Mucosa of rectum (tissue), 2 donors: Measurements from ENCODE around the gene PHETA2.
"Not testable (repeated sequence)": the region's sequence is repeated elsewhere in the genome, so short reads cannot be mapped to it uniquely, and the experiment has no call there.

ENCODE experiments used
- H3K27ac ChIP-seq, 2 donors: one replicate each; pipeline ENCODE4 v1.7.0; 2013; ENCODE audit warnings: inconsistent platforms in 2 of 2, low read depth in 2 of 2, low read length in 2 of 2
- H3K27me3 ChIP-seq, 2 donors: one replicate each; pipeline ENCODE4 v1.7.0; 2013; ENCODE audit warnings: low read length in 2 of 2; ENCODE audit not compliant: control insufficient read depth in 2 of 2, insufficient read depth in 2 of 2
- H3K36me3 ChIP-seq, 2 donors: one replicate each; pipeline ENCODE4 v1.7.0; 2013; ENCODE audit warnings: low read length in 2 of 2; ENCODE audit not compliant: control insufficient read depth in 2 of 2, insufficient read depth in 2 of 2
- H3K4me1 ChIP-seq, 2 donors: one replicate each; pipeline ENCODE4 v1.7.0; 2013; ENCODE audit warnings: low read length in 2 of 2, mild to moderate bottlenecking in 1 of 2; ENCODE audit not compliant: control insufficient read depth in 2 of 2, insufficient read depth in 2 of 2
- H3K4me3 ChIP-seq, 2 donors: one replicate each; pipeline ENCODE4 v1.7.0; 2013; ENCODE audit warnings: low read length in 2 of 2
- H3K9ac ChIP-seq, 2 donors: one replicate each; pipeline ENCODE4 v1.7.0; 2013; ENCODE audit warnings: low read length in 2 of 2, low read depth in 1 of 2, mild to moderate bottlenecking in 1 of 2
- H3K9me3 ChIP-seq, 2 donors: one replicate each; pipeline ENCODE4 v1.7.0; 2013; ENCODE audit warnings: low read length in 2 of 2; ENCODE audit not compliant: control insufficient read depth in 2 of 2
- donor health status: healthy.
- donor health status: Normal muscosa, but diverticular disease.

Gene PHETA2

DNA sequence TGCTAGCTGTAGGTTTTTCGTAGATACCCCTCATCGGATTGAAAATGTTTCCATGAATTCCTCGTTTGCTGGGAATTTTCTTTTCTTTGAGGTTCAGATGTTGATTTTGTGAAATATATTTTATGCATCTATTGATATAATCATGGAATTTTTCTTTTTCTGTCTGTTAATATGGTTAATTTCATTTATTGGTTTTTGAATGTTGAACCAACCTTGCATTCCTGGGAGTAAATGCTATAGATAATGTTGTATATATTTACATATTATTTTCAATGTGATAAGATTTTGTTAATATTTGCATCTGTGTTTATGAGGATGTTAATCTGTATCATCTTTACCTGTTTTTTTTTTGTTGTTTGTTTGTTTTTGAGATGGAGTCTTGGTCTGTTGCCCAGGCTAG lies 27.2 kb downstream of the PHETA2 start:
- Histone ChIP-seq H3K9me3 (peaks cover 2 to 7% of the 10 kb centered on the region in 2 donors), H3K27ac (no peak overlapping the region), H3K9ac (no peak overlapping the region), H3K27me3 (no peaks in the 10 kb centered on the region), H3K36me3 (no peaks in the 10 kb centered on the region), H3K4me3 (no peak overlapping the region), H3K4me1 (no peaks in the 10 kb centered on the region)

DNA sequence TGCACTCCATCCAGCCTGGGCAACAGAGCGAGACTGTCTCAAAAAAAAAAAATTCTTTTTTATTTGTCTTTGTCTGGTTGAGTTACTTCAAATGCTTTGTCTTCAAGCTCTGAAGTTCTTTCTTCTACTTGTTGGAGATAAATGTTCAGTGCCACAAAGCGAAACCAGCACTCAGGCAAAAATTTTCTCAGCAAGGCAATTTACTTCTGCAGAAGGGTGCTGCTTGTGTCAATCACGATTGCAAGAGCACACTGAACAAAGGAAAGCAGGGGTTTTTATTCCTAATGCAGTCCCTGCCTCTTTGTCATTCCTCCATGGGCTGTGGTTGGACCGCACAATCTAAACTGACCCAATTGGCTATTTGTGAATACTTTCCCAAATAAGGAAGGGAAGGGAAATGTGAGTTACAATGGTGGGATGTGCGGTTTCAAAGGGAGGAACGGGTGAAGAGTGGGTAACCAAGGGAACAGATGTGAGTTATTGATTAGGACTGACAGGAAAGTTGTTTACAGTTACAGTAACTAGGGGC lies 30.3 kb downstream of the PHETA2 start:
- not testable (repeated sequence) for H3K36me3 ChIP-seq, H3K4me1 ChIP-seq, H3K4me3 ChIP-seq, H3K27ac ChIP-seq, H3K27me3 ChIP-seq, H3K9me3 ChIP-seq, H3K9ac ChIP-seq

DNA sequence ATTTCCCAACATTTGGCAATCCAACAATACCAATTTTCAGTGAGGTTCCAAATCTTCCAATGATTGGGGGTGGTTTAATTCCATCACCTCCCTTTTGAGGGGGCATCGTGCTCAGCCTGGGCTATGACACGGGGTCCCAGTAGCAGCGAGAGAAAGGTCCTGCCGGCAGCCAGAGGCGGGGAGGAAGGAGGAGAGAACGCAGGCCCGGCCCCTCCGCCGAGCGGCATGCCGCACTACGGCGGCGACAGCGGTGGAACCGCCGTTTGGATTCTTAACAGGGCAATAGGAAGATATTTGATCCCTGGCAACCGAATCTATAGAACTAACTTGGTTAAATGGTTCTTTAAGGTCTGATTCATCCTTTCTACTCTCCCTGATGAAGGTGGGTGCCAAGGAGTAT lies 34.8 kb downstream of the PHETA2 start:
- H3K4me3 ChIP-seq: no peak overlapping the region
- H3K36me3 ChIP-seq: no peaks in the 10 kb centered on the region
- no peak overlapping the region for H3K27ac ChIP-seq

DNA sequence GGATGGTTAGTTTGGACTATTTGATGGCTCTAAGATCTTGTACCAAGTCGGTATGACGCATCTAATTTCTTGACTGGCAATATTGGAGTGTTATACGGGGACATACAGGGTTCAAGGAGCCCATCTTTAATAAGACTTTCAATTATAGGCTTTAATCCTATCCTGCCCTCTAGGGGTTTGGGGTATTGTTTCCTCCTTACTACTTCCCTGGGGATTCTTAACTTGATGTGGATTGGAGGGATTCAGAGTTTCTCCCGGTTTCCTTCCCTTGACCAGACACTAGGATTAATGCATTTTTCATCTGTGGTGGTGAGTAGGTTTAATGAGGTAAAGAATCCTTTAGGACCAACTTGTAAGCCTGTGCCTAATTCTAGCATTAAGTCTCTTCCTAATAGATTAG lies 37.8 kb downstream of the PHETA2 start:
- Histone ChIP-seq H3K27ac (no peak overlapping the region), H3K4me1 (no peaks in the 10 kb centered on the region), H3K36me3 (peaks cover 0 to 4% of the 10 kb centered on the region in 2 donors), H3K9ac (no peak overlapping the region), H3K4me3 (no peak overlapping the region), H3K27me3 (no peaks in the 10 kb centered on the region), H3K9me3 (peaks cover 6 to 10% of the 10 kb centered on the region in 2 donors)

More for the DNA sequence above, 34.8 kb downstream of the PHETA2 start:
- Histone ChIP-seq H3K9me3 (peaks cover 2% of the 10 kb centered on the region in 2 donors), H3K27me3 (no peaks in the 10 kb centered on the region), H3K4me1 (no peaks in the 10 kb centered on the region), H3K9ac (no peak overlapping the region)

DNA sequence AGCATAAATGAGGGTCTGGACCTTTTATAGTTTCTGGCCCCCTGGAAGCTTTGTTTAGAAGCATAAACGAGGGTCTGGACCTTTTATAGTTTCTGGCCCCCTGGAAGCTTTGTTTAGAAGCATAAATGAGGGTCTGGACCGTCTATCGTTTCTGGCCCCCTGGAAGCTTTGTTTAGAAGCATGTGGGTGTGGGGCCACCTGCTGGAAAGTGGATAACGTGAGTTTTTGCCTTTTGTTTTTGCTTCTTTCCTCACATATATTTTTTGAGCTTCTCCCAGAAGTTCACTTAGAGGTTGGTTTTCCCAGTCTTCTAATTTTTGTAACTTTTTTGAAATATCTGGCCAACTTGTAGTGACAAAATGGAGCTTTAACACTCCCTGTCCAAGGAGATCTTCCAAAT lies 38.7 kb downstream of the PHETA2 start:
- not testable (repeated sequence) for H3K9me3 ChIP-seq, H3K27me3 ChIP-seq, H3K4me3 ChIP-seq, H3K36me3 ChIP-seq, H3K27ac ChIP-seq, H3K4me1 ChIP-seq, H3K9ac ChIP-seq

DNA sequence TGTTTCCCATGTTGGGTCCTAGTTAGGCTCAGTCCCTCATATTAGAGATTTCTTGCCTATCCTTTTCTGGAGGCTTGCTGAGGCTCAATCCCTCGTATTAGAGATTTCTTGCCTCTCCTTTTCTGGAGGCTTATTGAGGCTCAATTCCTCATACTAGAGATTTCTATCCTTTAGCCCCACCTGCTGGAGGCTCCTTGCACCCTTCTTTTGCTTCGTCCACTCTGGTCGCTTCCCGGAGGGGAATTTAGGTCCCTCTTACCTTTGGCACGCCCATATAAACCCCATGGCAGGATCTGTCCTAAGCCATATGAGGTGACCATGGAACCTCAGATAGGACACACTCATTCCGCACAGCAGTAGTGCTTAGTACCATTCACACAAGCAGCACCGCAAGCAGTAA lies 40.7 kb downstream of the PHETA2 start:
- H3K27ac ChIP-seq: no peak overlapping the region

DNA sequence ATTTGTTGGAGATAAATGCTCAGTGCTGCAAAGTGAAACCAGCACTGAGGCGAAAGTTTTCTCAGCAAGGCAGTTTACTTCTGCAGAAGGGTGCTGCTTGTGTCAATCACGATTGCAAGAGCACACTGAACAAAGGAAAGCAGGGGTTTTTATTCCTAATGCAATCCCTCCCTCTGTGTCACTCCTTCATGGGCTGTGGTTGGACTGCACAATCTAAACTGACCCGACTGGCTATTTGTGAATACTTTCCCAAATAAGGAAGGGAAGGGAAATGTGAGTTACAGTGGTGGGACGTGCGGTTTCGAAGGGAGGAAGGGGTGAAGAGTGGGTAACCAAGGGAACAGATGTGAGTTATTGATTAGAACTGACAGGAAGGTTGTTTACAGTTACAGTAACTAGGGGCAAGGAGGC lies 41.4 kb downstream of the PHETA2 start:
- H3K9ac ChIP-seq, H3K4me1 ChIP-seq, H3K4me3 ChIP-seq, H3K27me3 ChIP-seq, H3K36me3 ChIP-seq, H3K27ac ChIP-seq, H3K9me3 ChIP-seq: not testable (repeated sequence)

More for the DNA sequence above, 40.7 kb downstream of the PHETA2 start:
- peaks cover 0 to 4% of the 10 kb centered on the region in 2 donors for H3K36me3 ChIP-seq
- H3K27me3 ChIP-seq: no peaks in the 10 kb centered on the region
- peaks cover 6 to 10% of the 10 kb centered on the region in 2 donors for H3K9me3 ChIP-seq
- H3K9ac ChIP-seq: no peak overlapping the region
- no peak overlapping the region for H3K4me3 ChIP-seq
- H3K4me1 ChIP-seq: no peaks in the 10 kb centered on the region

DNA sequence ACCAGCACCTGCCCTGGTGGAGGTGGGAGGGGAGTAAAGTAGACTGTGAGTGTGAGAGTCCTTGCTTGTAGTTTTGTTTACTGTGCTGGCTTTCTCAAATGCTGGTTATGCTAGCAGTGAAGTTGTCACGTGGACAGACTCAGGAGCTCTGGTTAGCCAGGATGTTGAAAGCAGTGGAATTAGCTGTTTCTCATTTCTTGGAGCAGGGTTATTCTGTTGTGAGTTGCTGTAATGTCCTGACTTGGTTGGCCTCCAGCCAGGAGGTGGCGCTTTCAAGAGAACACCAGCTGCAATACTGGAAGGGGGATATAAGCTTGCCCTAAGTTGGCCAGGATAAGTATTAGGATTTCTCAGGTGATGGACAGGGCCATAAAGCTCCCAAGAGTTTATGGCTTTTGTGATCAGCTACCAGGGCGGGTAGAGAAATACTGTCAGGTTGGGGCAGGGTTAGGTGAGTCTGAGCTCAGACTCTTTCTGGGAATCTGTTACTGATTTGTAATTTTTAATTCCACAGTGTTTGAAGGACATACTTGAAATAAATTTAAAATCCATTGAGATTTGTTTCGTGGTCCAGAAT lies 42.9 kb downstream of the PHETA2 start:
- Histone ChIP-seq H3K27me3 (no peaks in the 10 kb centered on the region), H3K4me3 (no peak overlapping the region), H3K9ac (no peak overlapping the region), H3K36me3 (peaks cover 0 to 4% of the 10 kb centered on the region in 2 donors), H3K27ac (no peak overlapping the region), H3K4me1 (peaks cover 0 to 3% of the 10 kb centered on the region in 2 donors), H3K9me3 (peaks cover 6 to 10% of the 10 kb centered on the region in 2 donors)

DNA sequence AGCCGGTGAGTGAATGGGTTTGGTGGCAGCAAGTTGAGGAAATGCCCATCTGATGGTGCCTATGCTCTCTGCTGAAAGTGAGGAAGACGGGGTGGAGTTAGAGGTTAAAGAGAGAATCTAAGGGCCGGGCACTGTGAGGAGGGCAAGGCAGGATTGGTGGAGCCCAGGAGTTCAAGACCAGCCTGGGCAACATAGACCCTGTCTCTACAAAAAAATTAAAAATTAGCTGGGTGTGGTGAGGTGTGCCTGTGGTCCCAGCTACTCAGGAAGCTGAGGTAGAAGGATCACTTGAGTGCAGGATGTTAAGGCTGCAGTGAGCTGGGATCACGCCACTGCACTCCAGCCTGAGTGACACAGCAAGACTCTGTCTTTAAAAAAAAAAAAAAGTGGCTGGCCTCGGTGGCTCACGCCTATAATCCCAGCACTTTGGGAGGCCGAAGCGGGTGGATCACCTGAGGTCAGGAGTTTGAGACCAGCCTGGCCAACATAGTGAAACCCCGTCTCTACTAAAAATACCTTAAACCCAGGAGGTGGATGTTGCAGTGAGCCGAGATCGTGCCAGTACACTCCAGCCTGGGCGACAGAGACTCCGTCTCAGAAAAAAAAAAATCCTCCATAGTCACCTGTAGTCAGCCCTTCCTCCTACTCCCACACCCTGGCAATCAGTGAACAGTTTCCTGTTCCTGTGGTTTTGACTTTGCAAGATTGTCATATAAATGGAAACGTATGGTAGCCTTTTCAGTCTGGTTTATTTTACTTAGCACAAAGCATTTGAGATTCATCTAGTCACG lies 46.4 kb downstream of the PHETA2 start:
- not testable (repeated sequence) for H3K36me3 ChIP-seq, H3K27me3 ChIP-seq, H3K4me1 ChIP-seq, H3K9ac ChIP-seq, H3K4me3 ChIP-seq, H3K9me3 ChIP-seq
- peak overlapping the region in 1 of 2 donors; percentile 22 for H3K27ac ChIP-seq

DNA sequence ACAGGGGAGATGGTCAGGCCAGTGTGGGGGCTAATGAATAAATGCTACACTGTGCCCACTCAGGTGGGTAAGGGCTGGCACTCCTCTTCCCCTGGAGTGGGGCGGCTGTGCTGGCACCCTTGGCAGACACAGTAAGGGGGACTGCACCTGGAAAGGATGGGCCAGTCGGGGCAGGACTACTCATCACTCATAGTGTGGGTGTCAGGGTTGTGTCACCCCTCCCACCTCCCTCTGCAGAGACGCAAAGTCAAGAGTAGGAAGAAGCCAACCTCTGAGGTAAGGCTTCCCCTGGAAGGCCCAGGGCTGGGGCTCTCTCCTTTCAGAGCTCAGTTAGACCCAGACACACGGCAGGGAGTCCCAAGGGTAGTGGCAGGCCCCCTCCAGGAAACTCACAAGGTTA lies 49.5 kb downstream of the PHETA2 start:
- not testable (repeated sequence) for H3K9me3 ChIP-seq, H3K4me1 ChIP-seq, H3K36me3 ChIP-seq, H3K4me3 ChIP-seq, H3K27me3 ChIP-seq, H3K9ac ChIP-seq, H3K27ac ChIP-seq
